ENCODE results near the gene SPDYC.

DNA sequence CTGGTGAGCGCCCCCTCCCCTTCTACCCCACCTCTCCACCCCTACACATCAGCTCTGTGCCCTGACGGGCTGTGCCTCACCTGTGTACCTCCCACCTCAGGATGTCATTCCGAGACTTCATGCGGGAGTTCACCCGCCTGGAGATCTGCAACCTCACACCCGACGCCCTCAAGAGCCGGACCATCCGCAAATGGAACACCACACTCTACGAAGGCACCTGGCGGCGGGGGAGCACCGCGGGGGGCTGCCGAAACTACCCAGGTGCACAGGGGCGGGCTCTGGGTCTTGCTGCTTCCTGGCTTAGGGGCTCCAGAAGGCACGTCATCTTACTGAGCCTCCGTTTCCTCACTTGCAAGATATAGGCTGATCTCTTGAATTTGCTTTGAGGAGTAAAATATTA lies 18.5 kb downstream of the SPDYC start:
- TF ChIP-seq, protein P1, sequence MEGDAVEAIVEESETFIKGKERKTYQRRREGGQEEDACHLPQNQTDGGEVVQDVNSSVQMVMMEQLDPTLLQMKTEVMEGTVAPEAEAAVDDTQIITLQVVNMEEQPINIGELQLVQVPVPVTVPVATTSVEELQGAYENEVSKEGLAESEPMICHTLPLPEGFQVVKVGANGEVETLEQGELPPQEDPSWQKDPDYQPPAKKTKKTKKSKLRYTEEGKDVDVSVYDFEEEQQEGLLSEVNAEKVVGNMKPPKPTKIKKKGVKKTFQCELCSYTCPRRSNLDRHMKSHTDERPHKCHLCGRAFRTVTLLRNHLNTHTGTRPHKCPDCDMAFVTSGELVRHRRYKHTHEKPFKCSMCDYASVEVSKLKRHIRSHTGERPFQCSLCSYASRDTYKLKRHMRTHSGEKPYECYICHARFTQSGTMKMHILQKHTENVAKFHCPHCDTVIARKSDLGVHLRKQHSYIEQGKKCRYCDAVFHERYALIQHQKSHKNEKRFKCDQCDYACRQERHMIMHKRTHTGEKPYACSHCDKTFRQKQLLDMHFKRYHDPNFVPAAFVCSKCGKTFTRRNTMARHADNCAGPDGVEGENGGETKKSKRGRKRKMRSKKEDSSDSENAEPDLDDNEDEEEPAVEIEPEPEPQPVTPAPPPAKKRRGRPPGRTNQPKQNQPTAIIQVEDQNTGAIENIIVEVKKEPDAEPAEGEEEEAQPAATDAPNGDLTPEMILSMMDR (IDR thresholded peaks at IDR 0.05) = no peak
- no peak for TF ChIP-seq POLR2A (IDR thresholded peaks at IDR 0.05)
